ENCODE measurements around the gene ALX1.

GRCh38 chr12:85260896-85261295, 19.1 kb upstream of the ALX1 start:
- TF ChIP-seq CTCF (conservative IDR thresholded peaks at IDR 0.05; ENCODE audit: low read depth, low read length): no peak
- TF ChIP-seq EZH2phosphoT487 (IDR thresholded peaks at IDR 0.05; ENCODE audit: borderline replicate concordance, low read length): no peak
